Measurements from ENCODE around the gene VEZF1. TPM values are rescaled to one million over a fixed set of nuclear protein-coding genes. Genes with fewer than 3 reads are reported as not detected.

Gene VEZF1
- total and polyA plus RNA-seq, 2 donors (not counting 3 experiments of a cell fraction or from before 2014, with no cell fraction given), result 27.8 to 59.0 TPM

DNA sequence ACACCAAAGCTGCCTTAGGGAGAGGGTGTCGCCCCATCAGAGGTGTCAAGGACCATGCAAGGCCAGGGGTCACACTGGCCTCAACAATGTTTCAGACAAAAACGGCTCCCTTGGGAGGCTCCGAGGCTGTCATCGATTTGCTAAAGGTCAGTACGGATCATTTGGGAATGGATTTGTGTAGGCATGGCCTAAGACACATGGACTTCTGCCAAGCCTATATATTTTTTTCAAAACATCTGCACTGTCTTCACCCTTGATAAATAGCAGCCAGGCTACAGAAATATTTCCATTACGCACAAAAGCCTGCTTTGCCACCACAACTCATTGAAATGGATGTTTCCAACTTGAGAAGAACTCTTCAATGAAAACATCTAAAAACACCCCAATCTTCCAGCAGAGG is 43.1 kb downstream of the VEZF1 start:
- no peak for FAIRE-seq
- Histone ChIP-seq H3K9me1 (replicated peaks; ENCODE audit: control insufficient read depth, extremely low read depth, insufficient read depth, low read length) (no peaks in the 10 kb centered on the region), H4K20me1 (replicated peaks; ENCODE audit: control insufficient read depth, extremely low read depth, insufficient read depth, low read length) (no peaks in the 10 kb centered on the region), H3K27me3 (ENCODE audit: control insufficient read depth in 2 of 2, insufficient read depth in 2 of 2, low read length in 2 of 2) (no peaks in the 10 kb centered on the region), H3K79me2 (ENCODE audit: control insufficient read depth, insufficient read depth, low read length) (peaks cover 3% of the 10 kb centered on the region), H3K4me1 (ENCODE audit: control insufficient read depth, extremely low read depth, insufficient read depth, low read length) (peaks cover 25% of the 10 kb centered on the region), H3K27ac (ENCODE audit: insufficient read depth, low read depth, low read length) (no peak overlapping the region), H3K9me3 (replicated peaks; ENCODE audit: control insufficient read depth, insufficient read depth, low read length) (no peaks in the 10 kb centered on the region), H3K4me2 (ENCODE audit: insufficient read depth, low read length) (no peak overlapping the region), H2AFZ (ENCODE audit: low read depth, low read length) (no peak overlapping the region), H3K4me3 (replicated peaks in 1 of 3; ENCODE audit: insufficient read depth in 1 of 3, low read depth in 1 of 3, low read length in 3 of 3) (no peak overlapping the region), H3K9ac (replicated peaks; ENCODE audit: extremely low read depth, insufficient read depth, low read length) (no peak overlapping the region), H3K36me3 (ENCODE audit: control insufficient read depth in 2 of 2, extremely low read depth in 1 of 2, insufficient read depth in 2 of 2, low read length in 2 of 2) (no peaks in the 10 kb centered on the region)
- TF ChIP-seq, protein P1, sequence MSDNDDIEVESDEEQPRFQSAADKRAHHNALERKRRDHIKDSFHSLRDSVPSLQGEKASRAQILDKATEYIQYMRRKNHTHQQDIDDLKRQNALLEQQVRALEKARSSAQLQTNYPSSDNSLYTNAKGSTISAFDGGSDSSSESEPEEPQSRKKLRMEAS (IDR thresholded peaks at IDR 0.05; ENCODE audit: insufficient read depth, insufficient read length), result no peak
- TF ChIP-seq POLR2A (IDR thresholded peaks at IDR 0.05; ENCODE audit: low read depth, low read length) (no peak), GATA2 (IDR thresholded peaks at IDR 0.05; ENCODE audit: insufficient read depth, insufficient read length, low read depth, low read length) (no peak), EZH2 (IDR thresholded peaks at IDR 0.05; ENCODE audit: borderline replicate concordance, low read depth, low read length, severe bottlenecking) (no peak), POLR2AphosphoS5 (IDR thresholded peaks at IDR 0.05; ENCODE audit: insufficient read depth, low read depth, low read length) (no peak), FOS (IDR thresholded peaks at IDR 0.05; ENCODE audit: borderline replicate concordance, insufficient read depth, low read length) (no peak), JUN (IDR thresholded peaks at IDR 0.05; ENCODE audit: borderline replicate concordance, insufficient read depth, insufficient read length, low read depth) (no peak), MYC (IDR thresholded peaks at IDR 0.05; ENCODE audit: low read depth, low read length) (no peak)
- TF ChIP-seq, protein P2, sequence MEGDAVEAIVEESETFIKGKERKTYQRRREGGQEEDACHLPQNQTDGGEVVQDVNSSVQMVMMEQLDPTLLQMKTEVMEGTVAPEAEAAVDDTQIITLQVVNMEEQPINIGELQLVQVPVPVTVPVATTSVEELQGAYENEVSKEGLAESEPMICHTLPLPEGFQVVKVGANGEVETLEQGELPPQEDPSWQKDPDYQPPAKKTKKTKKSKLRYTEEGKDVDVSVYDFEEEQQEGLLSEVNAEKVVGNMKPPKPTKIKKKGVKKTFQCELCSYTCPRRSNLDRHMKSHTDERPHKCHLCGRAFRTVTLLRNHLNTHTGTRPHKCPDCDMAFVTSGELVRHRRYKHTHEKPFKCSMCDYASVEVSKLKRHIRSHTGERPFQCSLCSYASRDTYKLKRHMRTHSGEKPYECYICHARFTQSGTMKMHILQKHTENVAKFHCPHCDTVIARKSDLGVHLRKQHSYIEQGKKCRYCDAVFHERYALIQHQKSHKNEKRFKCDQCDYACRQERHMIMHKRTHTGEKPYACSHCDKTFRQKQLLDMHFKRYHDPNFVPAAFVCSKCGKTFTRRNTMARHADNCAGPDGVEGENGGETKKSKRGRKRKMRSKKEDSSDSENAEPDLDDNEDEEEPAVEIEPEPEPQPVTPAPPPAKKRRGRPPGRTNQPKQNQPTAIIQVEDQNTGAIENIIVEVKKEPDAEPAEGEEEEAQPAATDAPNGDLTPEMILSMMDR (IDR thresholded peaks at IDR 0.05; ENCODE audit: extremely low read depth in 1 of 2, insufficient read depth in 1 of 2, low read depth in 1 of 2, low read length in 2 of 2), result no peak
- ChIA-PET POLR2A (no interaction called here), CTCF (interaction anchor here (1.7 to 2.3 kb wide), 2 partner anchors 10 to 11 kb away, joined by 10 to 11 read pairs; partner anchors contain the start of gene CUEDC1)
- no peak for DNase-seq (ENCODE audit: low read depth, low spot score)
- no TSS peak for BruUV-seq (replicated peaks)
- dilution Hi-C loops (cut with MboI; ENCODE audit: extremely low pct_ligation_motif_present, low sequenced_read_pairs), result no loop called here
- intact Hi-C loops (cut with micrococcal nuclease), result no loop called here

Measured in endothelial cell of umbilical vein (primary cell).